GM23338 (cell line): ENCODE results near the gene PPP2R3B. TPM values are rescaled to one million over a fixed set of nuclear protein-coding genes. Genes with fewer than 3 reads are reported as not detected.

Experiments used
- ATAC-seq: fragments of 200-7000 bp; cut with Tn5 transposase; 3 replicates; pipeline ENCODE4 v1.9.1; 2020
- DNase-seq: peaks from one replicate; pipeline ENCODE4 v3.0.0-alpha.2; 2015; ENCODE audit warnings: low spot score
- H2AFZ ChIP-seq: fragments of 200-600 bp; sonication (generic); 2 replicates; pipeline ENCODE4 v1.8.0; 2016; ENCODE audit warnings: antibody characterized with exemption, mild to moderate bottlenecking, moderate library complexity
- H3F3A ChIP-seq: fragments of 200-600 bp; sonication (generic); replicated peaks from 2 replicates; pipeline ENCODE4 v1.8.0; 2017; ENCODE audit warnings: antibody characterized with exemption, mixed run types, low read depth
- H3K27ac ChIP-seq: fragments of 200-600 bp; sonication (generic); 2 replicates; pipeline ENCODE4 v1.6.1; 2016; ENCODE audit warnings: low read depth
- H3K27me3 ChIP-seq: fragments of 200-600 bp; sonication (generic); 2 replicates; pipeline ENCODE4 v1.8.0; 2016; ENCODE audit warnings: mild to moderate bottlenecking, mixed run types, moderate library complexity; ENCODE audit not compliant: insufficient read depth
- H3K36me3 ChIP-seq: fragments of 200-600 bp; sonication (generic); 2 replicates; pipeline ENCODE4 v1.8.0; 2016; ENCODE audit warnings: mild to moderate bottlenecking; ENCODE audit not compliant: insufficient read depth
- H3K4me1 ChIP-seq: fragments of 200-600 bp; sonication (generic); 2 replicates; pipeline ENCODE4 v1.8.0; 2016; ENCODE audit warnings: mild to moderate bottlenecking, moderate library complexity; ENCODE audit not compliant: insufficient read depth
- H3K4me2 ChIP-seq: fragments of 200-600 bp; sonication (generic); 2 replicates; pipeline ENCODE4 v1.7.1; 2017; ENCODE audit warnings: mixed run types
- H3K4me3 ChIP-seq: fragments of 200-600 bp; sonication (generic); 2 replicates; pipeline ENCODE4 v1.6.1; 2016; ENCODE audit warnings: mixed run types
- H3K79me2 ChIP-seq: fragments of 200-600 bp; sonication (generic); replicated peaks from 2 replicates; pipeline ENCODE4 v1.8.0; 2017; ENCODE audit warnings: mild to moderate bottlenecking; ENCODE audit not compliant: insufficient read depth
- H3K9me2 ChIP-seq: fragments of 200-600 bp; sonication (generic); 2 replicates; pipeline ENCODE4 v1.8.0; 2017; ENCODE audit not compliant: insufficient read depth
- H4K20me1 ChIP-seq: fragments of 200-600 bp; sonication (generic); replicated peaks from 2 replicates; pipeline ENCODE4 v1.8.0; 2017; ENCODE audit warnings: mild to moderate bottlenecking; ENCODE audit not compliant: insufficient read depth
- H3K27ac Mint-ChIP-seq: 2 replicates; pipeline ENCODE4 v1.8.0; 2020; ENCODE audit warnings: inconsistent platforms, mild to moderate bottlenecking, moderate library complexity, mixed read lengths
- H3K27me3 Mint-ChIP-seq: 3 replicates; pipeline ENCODE4 v1.8.0; 2022; ENCODE audit warnings: low read depth, mild to moderate bottlenecking, moderate library complexity, mixed read lengths, inconsistent platforms; ENCODE audit not compliant: insufficient read depth, poor library complexity
- H3K36me3 Mint-ChIP-seq: 3 replicates; pipeline ENCODE4 v1.8.0; 2021; ENCODE audit warnings: low read depth, mild to moderate bottlenecking, inconsistent platforms, moderate library complexity, mixed read lengths
- H3K4me1 Mint-ChIP-seq: 3 replicates; pipeline ENCODE4 v1.8.0; 2020; ENCODE audit warnings: mild to moderate bottlenecking, inconsistent platforms, mixed read lengths
- H3K4me3 Mint-ChIP-seq: 3 replicates; pipeline ENCODE4 v1.8.0; 2021; ENCODE audit warnings: moderate library complexity, mild to moderate bottlenecking, inconsistent platforms, mixed read lengths
- H3K9me3 Mint-ChIP-seq: 3 replicates; pipeline ENCODE4 v1.8.0; 2020; ENCODE audit warnings: moderate library complexity, mild to moderate bottlenecking, inconsistent platforms, mixed read lengths
- CTCF ChIP-seq, 2 experiments: fragments of 200-600 bp in 1 of 2; sonication (generic) in 1 of 2; conservative IDR thresholded peaks; 2 replicates each; pipeline versions ENCODE4 v1.5.1 to v1.6.1; 2016 to 2017; ENCODE audit warnings: antibody characterized with exemption in 2 of 2, low read depth in 2 of 2, mild to moderate bottlenecking in 2 of 2, moderate library complexity in 1 of 2
- JUNB ChIP-seq: IDR thresholded peaks from one replicate; pipeline ENCODE4 v1.6.1; 2016; ENCODE audit warnings: antibody characterized with exemption; ENCODE audit not compliant: unreplicated experiment
- ZNF114 ChIP-seq: fragments of 250-450 bp; sonication (Bioruptor Pico); IDR thresholded peaks from 2 replicates; pipeline ENCODE4 v1.5.0; 2020; ENCODE audit warnings: mild to moderate bottlenecking, moderate library complexity
- ZNF331 ChIP-seq: fragments of 250-450 bp; sonication (Bioruptor Pico); IDR thresholded peaks from 2 replicates; pipeline ENCODE4 v1.5.0; 2020; ENCODE audit warnings: low read depth, mild to moderate bottlenecking, moderate library complexity
- ZNF462 ChIP-seq: fragments of 250-450 bp; sonication (Bioruptor Pico); IDR thresholded peaks from 2 replicates; pipeline ENCODE4 v1.5.0; 2020; ENCODE audit warnings: mild to moderate bottlenecking, moderate library complexity
- polyA plus RNA-seq: library from polyadenylated mRNA; unstranded; fragments of >200 nt; fragmentation: Nextera tagmentation; extraction: Ambion mirVana; gene quantifications from 2 replicates; pipeline ENCODE4 v1.2.1, GENCODE V29; 2016
- total RNA-seq: library from RNA; depleted of rRNA; stranded (reverse); fragments of >200 nt; shearing (Covaris generic); gene quantifications from 2 replicates; pipeline ENCODE4 v1.2.3, GENCODE V29; 2014
- TF ChIP-seq, protein P1 (sequence below): IDR thresholded peaks from one replicate; pipeline ENCODE4 v1.6.1; 2018; ENCODE audit warnings: antibody characterized with exemption; ENCODE audit not compliant: unreplicated experiment

The PPP2R3B gene
- total and polyA plus RNA-seq, 2 experiments from 2014 or later: 50.1 to 104 TPM

- Histone ChIP-seq H2AFZ (no peak overlapping the region), H3F3A (0 out of 2 replicates have a peak, but pooled peaks cover 8% of the 10 kb centered on the region), H3K27ac (no peak overlapping the region), H3K4me2 (no peak overlapping the region), H3K27me3 (no peaks in the 10 kb centered on the region), H3K4me3 (no peak overlapping the region), H3K36me3 (peaks cover 6% of the 10 kb centered on the region; the same call in 1 of the 2 replicates), H3K9me2 (no peaks in the 10 kb centered on the region), H4K20me1 (no peaks in the 10 kb centered on the region; the same call in 1 of the 2 replicates), H3K79me2 (0 out of 2 replicates have a peak, but pooled peaks cover 5% of the 10 kb centered on the region), H3K4me1 (no peaks in the 10 kb centered on the region)
- DNase-seq (no peak), ATAC-seq (no peak)
- no peak overlapping the region for H3K4me3 Mint-ChIP-seq
- H3K36me3 Mint-ChIP-seq: peaks cover 46% of the 10 kb centered on the region
- no peaks in the 10 kb centered on the region; the same call in 2 of the 3 replicates for H3K4me1 Mint-ChIP-seq
- peaks cover 23% of the 10 kb centered on the region for H3K27me3 Mint-ChIP-seq
- peaks cover 9% of the 10 kb centered on the region; the same call in 2 of the 3 replicates for H3K9me3 Mint-ChIP-seq
- H3K27ac Mint-ChIP-seq: no peak overlapping the region
- TF ChIP-seq CTCF (conservative IDR thresholded peaks at IDR 0.05; ENCODE audit: low read depth in 2 of 2): no peak
- TF ChIP-seq, protein P1, sequence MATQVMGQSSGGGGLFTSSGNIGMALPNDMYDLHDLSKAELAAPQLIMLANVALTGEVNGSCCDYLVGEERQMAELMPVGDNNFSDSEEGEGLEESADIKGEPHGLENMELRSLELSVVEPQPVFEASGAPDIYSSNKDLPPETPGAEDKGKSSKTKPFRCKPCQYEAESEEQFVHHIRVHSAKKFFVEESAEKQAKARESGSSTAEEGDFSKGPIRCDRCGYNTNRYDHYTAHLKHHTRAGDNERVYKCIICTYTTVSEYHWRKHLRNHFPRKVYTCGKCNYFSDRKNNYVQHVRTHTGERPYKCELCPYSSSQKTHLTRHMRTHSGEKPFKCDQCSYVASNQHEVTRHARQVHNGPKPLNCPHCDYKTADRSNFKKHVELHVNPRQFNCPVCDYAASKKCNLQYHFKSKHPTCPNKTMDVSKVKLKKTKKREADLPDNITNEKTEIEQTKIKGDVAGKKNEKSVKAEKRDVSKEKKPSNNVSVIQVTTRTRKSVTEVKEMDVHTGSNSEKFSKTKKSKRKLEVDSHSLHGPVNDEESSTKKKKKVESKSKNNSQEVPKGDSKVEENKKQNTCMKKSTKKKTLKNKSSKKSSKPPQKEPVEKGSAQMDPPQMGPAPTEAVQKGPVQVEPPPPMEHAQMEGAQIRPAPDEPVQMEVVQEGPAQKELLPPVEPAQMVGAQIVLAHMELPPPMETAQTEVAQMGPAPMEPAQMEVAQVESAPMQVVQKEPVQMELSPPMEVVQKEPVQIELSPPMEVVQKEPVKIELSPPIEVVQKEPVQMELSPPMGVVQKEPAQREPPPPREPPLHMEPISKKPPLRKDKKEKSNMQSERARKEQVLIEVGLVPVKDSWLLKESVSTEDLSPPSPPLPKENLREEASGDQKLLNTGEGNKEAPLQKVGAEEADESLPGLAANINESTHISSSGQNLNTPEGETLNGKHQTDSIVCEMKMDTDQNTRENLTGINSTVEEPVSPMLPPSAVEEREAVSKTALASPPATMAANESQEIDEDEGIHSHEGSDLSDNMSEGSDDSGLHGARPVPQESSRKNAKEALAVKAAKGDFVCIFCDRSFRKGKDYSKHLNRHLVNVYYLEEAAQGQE: no peak
- TF ChIP-seq ZNF331 (CRISPR knock-in tag): no peak
- no peak for TF ChIP-seq ZNF114
- TF ChIP-seq ZNF462 (CRISPR knock-in tag): no peak
- TF ChIP-seq JUNB: no peak
Measured at GRCh38 chrX:314049-314448, 72.7 kb downstream of the PPP2R3B start.
